GM19023 (cell line): Measurements from ENCODE around the gene GSE1.

ENCODE experiments used
- ATAC-seq: cut with Tn5 transposase; IDR thresholded peaks from one replicate; pipeline ENCODE4 v1.9.1; 2021; ENCODE audit warnings: mild to moderate bottlenecking, moderate library complexity; ENCODE audit not compliant: unreplicated experiment

The GSE1 gene

GRCh38 chr16:85573696-85574641 lies 39.2 kb upstream of the GSE1 start:
- no peak for ATAC-seq

- ATAC-seq = no peak
Measured at GRCh38 chr16:85574672-85575475, 38.2 kb upstream of the GSE1 start.

GRCh38 chr16:85575920-85576319 lies 37.2 kb upstream of the GSE1 start:
- no peak for ATAC-seq

- no peak for ATAC-seq
Measured at GRCh38 chr16:85576944-85577343, 36.2 kb upstream of the GSE1 start.

- ATAC-seq = no peak
Measured at GRCh38 chr16:85577899-85578598, 35.1 kb upstream of the GSE1 start.

- no peak for ATAC-seq
Measured at GRCh38 chr16:85578599-85578948, 34.5 kb upstream of the GSE1 start.

GRCh38 chr16:85579191-85579590 lies 33.9 kb upstream of the GSE1 start:
- ATAC-seq = no peak

GRCh38 chr16:85579923-85580580 lies 33.1 kb upstream of the GSE1 start:
- ATAC-seq = no peak

- no peak for ATAC-seq
Measured at GRCh38 chr16:85580684-85581083, 32.4 kb upstream of the GSE1 start.

- no peak for ATAC-seq
Measured at GRCh38 chr16:85582229-85582991, 30.7 kb upstream of the GSE1 start.

- ATAC-seq = no peak
Measured at GRCh38 chr16:85583491-85584181, 29.5 kb upstream of the GSE1 start.

- no peak for ATAC-seq
Measured at GRCh38 chr16:85584267-85584666, 28.9 kb upstream of the GSE1 start.

- no peak for ATAC-seq
Measured at GRCh38 chr16:85584819-85585282, 28.3 kb upstream of the GSE1 start.

- no peak for ATAC-seq
Measured at GRCh38 chr16:85585711-85586110, 27.4 kb upstream of the GSE1 start.

- no peak for ATAC-seq
Measured at GRCh38 chr16:85586380-85587104, 26.6 kb upstream of the GSE1 start.

GRCh38 chr16:85587762-85588556 lies 25.2 kb upstream of the GSE1 start:
- ATAC-seq = no peak

GRCh38 chr16:85588562-85589503 lies 24.3 kb upstream of the GSE1 start:
- ATAC-seq = no peak
